Natural killer cell (primary cell): ENCODE measurements around the gene BEST2. TPM values are rescaled to one million over a fixed set of nuclear protein-coding genes. Genes with fewer than 3 reads are reported as not detected.

Experiments
- ATAC-seq, 3 donors: fragments of 150-1000 bp in 2 of 3; fragments of 200-7000 bp in 1 of 3; cut with Tn5 transposase; 1 replicate in 1 of 3; 2 replicates in 2 of 3; pipeline ENCODE4 v1.10.0; 2021; ENCODE audit warnings: mild to moderate bottlenecking in 2 of 3, moderate library complexity in 2 of 3
- DNase-seq, 2 donors: peaks; one replicate each; pipeline versions ENCODE4 v3.0.0 to v3.0.0-alpha.2; 2013 to 2021; ENCODE audit warnings: mixed read lengths in 1 of 2
- H3K27ac ChIP-seq: one replicate; pipeline ENCODE4 v1.5.1; 2013; ENCODE audit warnings: mild to moderate bottlenecking, low read length
- H3K27me3 ChIP-seq: one replicate; pipeline ENCODE4 v1.6.1; 2013; ENCODE audit warnings: low read length; ENCODE audit not compliant: control insufficient read depth, insufficient read depth
- H3K36me3 ChIP-seq: one replicate; pipeline ENCODE4 v1.6.1; 2013; ENCODE audit warnings: low read length; ENCODE audit not compliant: control insufficient read depth, insufficient read depth
- H3K4me1 ChIP-seq: one replicate; pipeline ENCODE4 v1.6.1; 2013; ENCODE audit warnings: low read length; ENCODE audit not compliant: control insufficient read depth, insufficient read depth
- H3K4me3 ChIP-seq: one replicate; pipeline ENCODE4 v1.5.1; 2013; ENCODE audit warnings: low read length
- H3K9me3 ChIP-seq: one replicate; pipeline ENCODE4 v1.6.1; 2013; ENCODE audit warnings: low read length; ENCODE audit not compliant: control insufficient read depth, insufficient read depth
- H3K27ac Mint-ChIP-seq, 2 donors: one replicate each; pipeline ENCODE4 v1.8.0; 2022; ENCODE audit warnings: mild to moderate bottlenecking in 2 of 2, mixed read lengths in 2 of 2, moderate library complexity in 1 of 2
- H3K27me3 Mint-ChIP-seq, 2 donors: one replicate each; pipeline ENCODE4 v1.8.0; 2022; ENCODE audit warnings: low read depth in 2 of 2, mixed read lengths in 2 of 2
- H3K36me3 Mint-ChIP-seq: one replicate; pipeline ENCODE4 v1.8.0; 2022; ENCODE audit warnings: mixed read lengths
- H3K4me1 Mint-ChIP-seq, 2 donors: one replicate each; pipeline ENCODE4 v1.8.0; 2022; ENCODE audit warnings: mixed read lengths in 2 of 2
- H3K4me3 Mint-ChIP-seq: one replicate; pipeline ENCODE4 v1.8.0; 2022; ENCODE audit warnings: mild to moderate bottlenecking, moderate library complexity, mixed read lengths
- H3K9me3 Mint-ChIP-seq, 2 donors: one replicate each; pipeline ENCODE4 v1.8.0; 2022; ENCODE audit warnings: mixed read lengths in 2 of 2
- CTCF ChIP-seq: fragments of 200-600 bp; IDR thresholded peaks from one replicate; pipeline ENCODE4 v1.8.0; 2022; ENCODE audit warnings: antibody characterized with exemption
- WGBS: methylation state at CpG from one replicate; pipeline ENCODE4 v1.1.7; 2013; ENCODE audit warnings: missing lambda C conversion rate; ENCODE audit not compliant: insufficient coverage; 5-methylcytosine and 5-hydroxymethylcytosine counted together
- intact Hi-C: fragments of 100-400 bp; cut with micrococcal nuclease; formaldehyde crosslinking; loops from one replicate; pipeline ENCODE4 v1.14.2; 2022
- total RNA-seq, 4 donors: library from RNA; stranded (reverse); fragments of 120-200 nt in 1 of 4; gene quantifications; one replicate each; pipeline versions ENCODE4 v1.2.3 to v1.2.4, GENCODE V29; 2013 to 2022

The BEST2 gene
- total RNA-seq, 3 donors from 2014 or later (not counting 1 experiment from before 2014, with no cell fraction given) = not detected

- Mint-ChIP-seq H3K27ac (peak overlapping the region; percentile 97 to 99), H3K4me1 (peaks cover 39 to 46% of the 10 kb centered on the region in 2 donors), H3K36me3 (no peaks in the 10 kb centered on the region), H3K9me3 (no peaks in the 10 kb centered on the region), H3K4me3 (peak overlapping the region; percentile 96), H3K27me3 (no peaks in the 10 kb centered on the region)
- TF ChIP-seq CTCF = no peak
- intact Hi-C loops = loop anchor here (2.0 to 10.0 kb wide), 5 partner anchors 57 to 361 kb away; partner anchors contain the start of genes CALR, GET3, IER2 and STX10
- H3K27me3 ChIP-seq = no peaks in the 10 kb centered on the region
- under 1% methylated on average over 81 of the region's 81 CpGs for WGBS
- H3K36me3 ChIP-seq = no peaks in the 10 kb centered on the region
- peak overlapping the region; percentile 93 for H3K27ac ChIP-seq
- DNase-seq = peak; percentile 97 to 99
- peaks cover 44% of the 10 kb centered on the region for H3K4me1 ChIP-seq
- H3K9me3 ChIP-seq = no peaks in the 10 kb centered on the region
- ATAC-seq = peak; percentile 39 to 63 (median 52)
- H3K4me3 ChIP-seq = peak overlapping the region; percentile 95
Observed at GRCh38 chr19:12793290-12794195, 42.0 kb downstream of the BEST2 start.

DNA sequence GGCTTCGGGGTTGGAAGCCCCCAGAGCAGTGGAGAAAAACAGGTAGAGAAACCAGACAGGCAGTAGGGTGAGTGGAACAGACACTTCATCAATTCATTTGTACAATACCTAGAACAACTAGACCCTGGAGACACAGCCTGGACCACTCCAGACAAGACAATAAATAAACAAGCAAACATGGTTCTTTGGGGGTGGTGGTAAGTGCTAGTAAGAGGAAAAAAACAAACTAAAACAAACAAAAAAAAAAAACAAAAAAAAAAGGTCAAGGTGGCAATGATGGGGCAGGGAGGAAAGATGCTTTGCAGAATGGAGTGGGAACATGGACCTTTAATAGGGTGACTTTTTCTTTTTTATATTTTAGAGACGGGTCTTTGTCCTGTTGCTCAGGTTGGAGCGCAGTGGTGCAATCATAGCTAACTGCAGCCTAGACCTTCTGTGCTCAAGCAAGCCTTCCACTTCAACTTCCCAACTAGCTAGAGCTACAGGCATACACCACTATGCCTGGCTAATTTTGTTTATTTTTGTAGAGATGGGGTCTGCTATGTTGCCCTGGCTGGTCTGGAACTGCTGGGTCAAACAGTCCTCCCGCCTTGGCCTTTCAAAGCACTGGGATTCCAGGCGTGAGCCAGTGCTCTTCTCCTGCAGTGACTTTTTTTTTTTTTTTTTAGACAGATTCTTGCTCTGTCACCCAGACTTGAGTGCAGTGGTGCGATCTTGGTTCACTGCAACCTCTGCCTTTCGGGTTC lies 42.8 kb downstream of the BEST2 start:
- DNase-seq = peak in 1 of 2 donors; percentile 62
- peak overlapping the region; percentile 75 for H3K4me3 Mint-ChIP-seq
- TF ChIP-seq CTCF = no peak

GRCh38 chr19:12794971-12795381 lies 43.4 kb downstream of the BEST2 start:
- peaks cover 32 to 35% of the 10 kb centered on the region in 2 donors for H3K4me1 Mint-ChIP-seq
- Histone ChIP-seq H3K27ac (no peak overlapping the region), H3K9me3 (no peaks in the 10 kb centered on the region), H3K4me3 (no peak overlapping the region), H3K27me3 (no peaks in the 10 kb centered on the region), H3K36me3 (no peaks in the 10 kb centered on the region), H3K4me1 (peaks cover 35% of the 10 kb centered on the region)
- H3K27me3 Mint-ChIP-seq = no peaks in the 10 kb centered on the region
- no peaks in the 10 kb centered on the region for H3K9me3 Mint-ChIP-seq
- H3K27ac Mint-ChIP-seq = peak overlapping the region; percentile 97 to 99
- peak overlapping the region; percentile 75 for H3K4me3 Mint-ChIP-seq
- intact Hi-C loops = loop anchor here (5.0 to 10.0 kb wide), 4 partner anchors 73 to 360 kb away; partner anchors contain the start of genes CALR, IER2, STX10 and TNPO2
- 93% methylated on average over 9 of the region's 9 CpGs for WGBS
- H3K36me3 Mint-ChIP-seq = no peaks in the 10 kb centered on the region
- peak in 1 of 2 donors; percentile 39 for DNase-seq
- TF ChIP-seq CTCF = no peak
- ATAC-seq = no peak

More for the DNA sequence above, 42.8 kb downstream of the BEST2 start:
- intact Hi-C loops = loop anchor here (5.0 to 10.0 kb wide), 4 partner anchors 72 to 360 kb away; partner anchors contain the start of genes CALR, IER2, STX10 and TNPO2
- Histone ChIP-seq H3K27me3 (no peaks in the 10 kb centered on the region), H3K27ac (peak overlapping the region; percentile 93), H3K4me1 (peaks cover 36% of the 10 kb centered on the region), H3K36me3 (no peaks in the 10 kb centered on the region), H3K9me3 (no peaks in the 10 kb centered on the region), H3K4me3 (peak overlapping the region; percentile 95)
- no peak for ATAC-seq
- H3K27me3 Mint-ChIP-seq = no peaks in the 10 kb centered on the region
- H3K36me3 Mint-ChIP-seq = no peaks in the 10 kb centered on the region
- peaks cover 32 to 38% of the 10 kb centered on the region in 2 donors for H3K4me1 Mint-ChIP-seq
- WGBS = 74% methylated on average over 7 of the region's 7 CpGs
- H3K27ac Mint-ChIP-seq = peak overlapping the region; percentile 97 to 99
- H3K9me3 Mint-ChIP-seq = no peaks in the 10 kb centered on the region
